Measurements from ENCODE around the gene YWHAG.

DNA sequence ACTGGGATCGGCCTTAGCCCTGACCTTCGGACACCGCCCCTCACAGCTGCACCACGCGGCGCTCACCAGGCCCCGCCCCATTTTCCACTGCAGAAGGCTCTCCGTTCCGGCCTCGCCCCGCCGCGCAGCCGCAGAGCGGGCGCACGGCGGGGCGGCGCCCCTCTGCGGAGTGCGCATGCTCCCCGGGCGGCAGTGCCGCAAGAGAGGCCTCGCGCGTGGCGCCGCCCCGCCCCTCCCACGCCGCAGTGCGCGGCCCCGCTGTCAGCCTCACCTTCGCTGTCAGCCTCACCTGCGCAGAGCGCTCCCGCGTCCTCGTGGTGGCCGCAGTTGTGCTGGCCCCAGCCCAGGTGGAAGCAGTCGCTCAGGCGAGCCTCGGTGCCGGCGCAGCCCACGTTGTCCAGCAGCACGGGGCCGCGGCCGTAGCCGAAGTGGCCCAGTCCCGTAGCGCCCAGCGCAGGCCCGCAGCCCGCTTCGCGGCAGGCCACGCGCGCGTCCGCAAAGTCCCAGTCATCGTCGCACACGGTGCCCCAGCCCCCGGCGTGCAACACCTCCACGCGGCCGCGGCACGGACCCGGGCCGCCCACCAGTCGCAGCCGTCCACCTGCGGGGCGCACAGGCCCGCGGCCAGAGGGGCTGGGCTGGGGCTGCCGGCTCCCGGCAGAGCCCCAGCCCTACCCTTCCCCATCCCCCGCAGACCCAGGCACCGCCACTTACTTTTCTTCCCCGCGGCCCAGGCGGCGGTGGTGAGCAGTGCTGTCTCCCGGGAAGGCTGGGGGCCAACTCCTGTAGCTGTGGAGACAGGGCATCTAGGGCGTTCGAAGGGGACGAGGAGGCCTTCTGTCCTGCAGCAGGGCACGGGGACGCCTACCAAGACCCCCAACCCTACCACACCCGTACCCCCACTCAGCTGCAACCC, 34.6 kb upstream of the YWHAG start:
- TF ChIP-seq POLR2A (IDR thresholded peaks at IDR 0.05): peak; percentile 91
- TF ChIP-seq, protein P1, sequence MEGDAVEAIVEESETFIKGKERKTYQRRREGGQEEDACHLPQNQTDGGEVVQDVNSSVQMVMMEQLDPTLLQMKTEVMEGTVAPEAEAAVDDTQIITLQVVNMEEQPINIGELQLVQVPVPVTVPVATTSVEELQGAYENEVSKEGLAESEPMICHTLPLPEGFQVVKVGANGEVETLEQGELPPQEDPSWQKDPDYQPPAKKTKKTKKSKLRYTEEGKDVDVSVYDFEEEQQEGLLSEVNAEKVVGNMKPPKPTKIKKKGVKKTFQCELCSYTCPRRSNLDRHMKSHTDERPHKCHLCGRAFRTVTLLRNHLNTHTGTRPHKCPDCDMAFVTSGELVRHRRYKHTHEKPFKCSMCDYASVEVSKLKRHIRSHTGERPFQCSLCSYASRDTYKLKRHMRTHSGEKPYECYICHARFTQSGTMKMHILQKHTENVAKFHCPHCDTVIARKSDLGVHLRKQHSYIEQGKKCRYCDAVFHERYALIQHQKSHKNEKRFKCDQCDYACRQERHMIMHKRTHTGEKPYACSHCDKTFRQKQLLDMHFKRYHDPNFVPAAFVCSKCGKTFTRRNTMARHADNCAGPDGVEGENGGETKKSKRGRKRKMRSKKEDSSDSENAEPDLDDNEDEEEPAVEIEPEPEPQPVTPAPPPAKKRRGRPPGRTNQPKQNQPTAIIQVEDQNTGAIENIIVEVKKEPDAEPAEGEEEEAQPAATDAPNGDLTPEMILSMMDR (IDR thresholded peaks at IDR 0.05): peak in 3 of 4 experiments; percentile 7 to 18 (median 16)
- TF ChIP-seq POLR2AphosphoS5 (IDR thresholded peaks at IDR 0.05): peak; percentile 84
- TF ChIP-seq EP300 (IDR thresholded peaks at IDR 0.05): no peak
